ENCODE measurements around the gene KRTAP24-1.

Gene KRTAP24-1, protein sequence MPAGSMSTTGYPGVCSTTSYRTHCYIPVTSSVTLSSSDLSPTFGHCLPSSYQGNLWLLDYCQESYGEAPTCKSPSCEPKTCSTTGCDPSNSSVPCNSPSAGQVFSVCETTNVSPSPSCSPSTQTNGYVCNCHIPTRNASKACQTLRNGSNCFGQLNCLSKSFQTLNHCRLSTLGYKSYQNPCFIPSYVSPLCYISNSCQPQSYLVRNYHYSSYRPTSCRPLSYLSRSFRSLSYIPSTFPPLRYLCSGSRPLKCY

DNA sequence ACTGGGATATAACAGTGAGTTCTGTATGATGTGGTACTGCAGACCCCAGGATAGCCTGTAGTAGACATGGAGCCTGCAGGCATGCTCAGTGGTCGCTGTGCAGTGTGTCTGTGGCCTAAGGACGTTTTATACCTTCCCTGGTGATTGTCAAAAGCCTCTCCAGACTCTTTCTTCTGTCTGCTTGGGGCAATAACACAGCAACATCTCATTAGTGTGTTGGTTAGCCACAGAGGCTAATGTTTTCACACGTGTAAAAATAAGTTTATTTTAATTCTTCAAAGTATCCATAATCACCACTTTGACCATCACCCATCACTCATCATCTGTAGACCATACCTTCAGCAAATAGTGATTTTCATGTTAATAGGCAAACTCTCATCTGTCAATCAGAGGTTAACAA lies at the start of gene KRTAP24-1:
TSS of gene KRTAP24-1 (minus strand) at position 101 of the 400 bp plus-strand sequence. CDS start at position 83, 18 bp downstream.
- DNase-seq (ENCODE audit: low read depth in 2 of 2) = no peak

DNA sequence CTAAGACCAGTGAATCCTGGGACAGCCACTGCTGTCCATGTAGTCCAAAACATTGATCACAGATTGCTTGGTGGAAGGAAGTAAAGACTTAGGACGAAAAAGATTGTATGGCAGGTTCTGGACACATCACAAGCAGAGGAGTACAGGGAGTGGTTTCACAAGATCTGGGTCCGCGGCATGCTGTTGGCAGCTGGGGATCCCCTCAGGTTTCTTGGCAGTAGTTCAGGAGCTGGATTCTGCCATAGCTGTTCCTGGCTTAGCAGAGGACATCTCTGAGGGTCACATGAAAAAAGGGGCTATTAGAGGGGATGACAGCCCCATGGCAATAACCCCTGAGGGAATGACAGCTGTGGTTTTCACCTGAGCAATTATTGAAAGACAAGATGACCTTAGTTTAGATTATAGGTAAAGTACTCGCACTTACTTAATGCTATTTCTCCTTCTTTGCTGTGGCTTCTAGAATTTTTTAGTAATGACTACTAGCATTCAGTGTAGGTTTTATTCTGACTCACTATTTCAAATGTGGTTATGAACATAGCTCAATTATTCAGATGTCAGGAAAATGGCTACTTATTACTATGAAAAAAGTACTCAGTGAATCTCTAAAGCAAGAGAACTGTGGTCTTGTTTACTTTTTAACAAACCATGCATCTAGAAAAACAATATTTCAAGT lies 46.6 kb upstream of the KRTAP24-1 start:
- no peak for DNase-seq (ENCODE audit: low read depth in 2 of 2)

DNA sequence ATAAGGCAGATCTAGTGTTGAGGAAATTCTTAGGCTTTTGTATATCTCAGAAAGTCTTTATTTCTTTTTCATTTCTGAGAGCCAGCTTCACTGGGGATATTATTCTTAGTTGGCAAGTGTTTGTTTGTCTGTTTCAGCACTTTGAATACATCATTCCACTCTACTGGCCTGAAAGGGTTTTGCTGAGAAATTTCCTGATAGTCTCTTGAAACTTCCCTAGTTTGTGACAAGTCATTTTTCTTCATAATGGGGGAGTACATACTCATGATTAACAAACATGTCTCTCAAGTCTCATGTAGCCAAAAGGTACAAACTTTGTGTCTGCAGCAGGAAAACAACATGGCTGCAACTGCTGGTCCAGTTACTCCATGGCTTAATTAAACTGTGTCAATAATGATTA lies 43.6 kb upstream of the KRTAP24-1 start:
- no peak for DNase-seq (ENCODE audit: low read depth in 2 of 2)

DNA sequence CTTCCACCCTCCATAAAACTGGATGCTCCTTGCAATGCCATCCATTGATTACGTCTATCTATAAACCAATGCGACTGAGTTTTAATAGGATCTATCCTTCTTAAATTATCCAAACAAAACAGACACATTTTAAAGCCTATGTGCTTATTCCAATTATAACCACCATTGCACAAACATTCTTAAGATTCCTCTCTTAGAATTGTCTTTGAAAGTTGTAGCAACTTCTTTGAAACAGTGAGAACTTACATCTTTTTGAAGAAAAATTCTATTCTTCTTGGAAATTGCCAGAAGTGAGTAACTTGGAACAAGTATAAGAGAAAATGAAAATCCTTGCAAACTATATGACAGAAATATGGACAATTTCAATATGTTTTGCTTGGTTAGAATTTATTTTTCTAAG lies 37.5 kb upstream of the KRTAP24-1 start, which contains the start of gene KRTAP26-1:
TSS of gene KRTAP26-1 (minus strand) at position 101 of the 400 bp plus-strand sequence. CDS start 280 bp downstream, outside the sequence.
- DNase-seq (ENCODE audit: low read depth in 2 of 2) = no peak

DNA sequence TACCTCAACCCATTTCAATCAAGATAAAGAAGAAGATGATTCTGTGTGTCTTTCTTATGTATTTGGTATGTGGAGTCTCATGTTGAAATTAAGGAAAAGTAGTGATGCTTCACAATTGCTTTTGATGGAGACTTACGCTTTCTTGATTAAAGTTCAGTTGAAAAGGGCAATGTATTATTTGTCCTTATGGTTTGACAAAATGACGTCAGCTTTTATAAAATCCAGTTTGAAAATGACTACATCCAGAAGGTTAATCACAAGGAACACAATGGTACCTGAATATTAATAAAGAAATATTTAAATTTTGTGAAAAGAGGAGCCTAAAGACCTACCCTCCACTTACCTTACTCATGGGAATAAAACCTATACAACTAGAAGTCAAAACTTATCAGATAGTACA lies 33.0 kb upstream of the KRTAP24-1 start:
- no peak for DNase-seq (ENCODE audit: low read depth in 2 of 2)

DNA sequence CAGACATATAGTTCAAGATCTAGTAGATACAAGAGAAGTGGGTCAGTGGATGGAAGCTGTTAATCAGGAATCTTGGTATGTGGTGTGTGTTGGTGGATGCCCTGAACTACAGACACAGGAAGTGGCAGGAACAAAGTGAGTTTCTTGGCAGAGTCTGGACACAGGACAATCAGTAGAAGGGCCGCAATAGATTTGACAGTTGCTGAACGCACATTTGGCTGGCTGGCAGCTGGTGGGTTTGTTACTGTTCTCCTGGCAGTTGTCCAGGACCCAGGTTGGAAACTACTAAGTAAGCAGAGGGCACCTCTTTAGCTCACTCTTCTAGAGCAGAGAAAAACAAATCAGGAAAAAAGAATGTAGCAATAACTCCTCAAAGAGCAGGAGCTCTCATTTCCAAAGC lies 24.1 kb upstream of the KRTAP24-1 start:
- DNase-seq (ENCODE audit: low read depth in 2 of 2) = no peak

DNA sequence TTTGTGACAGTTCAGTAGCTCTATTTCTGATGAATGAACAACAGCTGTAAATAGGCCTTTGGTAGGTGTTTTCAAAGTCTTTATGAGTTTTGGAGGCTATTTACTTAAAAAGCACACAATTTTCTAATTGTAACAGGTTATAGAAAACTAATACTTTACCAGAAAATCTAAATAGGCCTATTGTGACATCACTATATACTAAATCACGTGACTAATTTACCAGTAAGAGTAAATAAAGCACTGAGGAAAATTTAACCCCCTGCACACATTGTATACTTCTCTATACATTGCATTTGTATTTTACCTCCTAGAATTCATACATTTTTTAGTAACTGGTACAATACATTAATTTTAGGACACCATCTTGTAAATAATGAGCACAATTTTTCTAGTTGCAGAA lies 22.4 kb upstream of the KRTAP24-1 start:
- DNase-seq (ENCODE audit: low read depth in 2 of 2) = no peak

DNA sequence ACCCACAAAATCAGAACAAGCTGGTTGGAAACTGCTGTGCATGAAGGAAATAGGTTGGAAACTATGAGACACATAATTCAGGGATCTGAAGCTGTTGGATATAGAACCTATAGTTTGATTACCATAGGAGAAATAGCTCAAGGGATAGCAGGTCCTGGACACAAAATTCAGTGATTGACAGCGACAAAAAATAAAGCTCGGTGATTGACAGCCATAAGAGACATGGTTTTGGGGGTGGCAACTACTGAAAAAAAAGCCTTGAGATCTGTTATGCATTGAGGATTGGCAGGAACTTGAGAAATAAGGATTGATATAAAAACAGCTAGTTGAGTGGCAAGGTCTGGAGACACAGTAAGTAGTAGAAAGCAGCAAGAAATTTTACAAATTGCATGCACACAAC lies 6.5 kb upstream of the KRTAP24-1 start, which contains the start of gene KRTAP25-1:
TSS of gene KRTAP25-1 (minus strand) at position 300 of the 400 bp plus-strand sequence. CDS start at position 276, 24 bp downstream.
- no peak for DNase-seq (ENCODE audit: low read depth in 2 of 2)

DNA sequence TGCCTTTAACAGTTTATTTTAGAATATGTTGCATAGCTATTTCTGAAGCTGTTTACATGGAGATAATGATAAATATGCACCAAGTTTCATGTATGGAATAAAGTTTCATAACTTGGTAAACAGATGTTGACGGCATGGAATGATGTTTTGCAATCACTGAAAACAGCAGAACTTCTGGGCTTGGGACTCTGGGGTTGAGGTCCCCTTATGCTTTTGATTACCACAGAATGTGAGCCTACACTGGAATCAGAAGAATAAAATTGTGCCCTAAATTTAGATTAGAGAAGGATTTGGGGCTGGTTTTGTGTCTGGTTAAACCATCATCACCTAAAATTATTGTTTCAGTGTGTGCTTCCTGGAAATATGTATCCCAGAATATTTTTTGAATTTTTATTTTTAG lies 11.1 kb downstream of the KRTAP24-1 start:
- no peak for DNase-seq (ENCODE audit: low read depth in 2 of 2)

DNA sequence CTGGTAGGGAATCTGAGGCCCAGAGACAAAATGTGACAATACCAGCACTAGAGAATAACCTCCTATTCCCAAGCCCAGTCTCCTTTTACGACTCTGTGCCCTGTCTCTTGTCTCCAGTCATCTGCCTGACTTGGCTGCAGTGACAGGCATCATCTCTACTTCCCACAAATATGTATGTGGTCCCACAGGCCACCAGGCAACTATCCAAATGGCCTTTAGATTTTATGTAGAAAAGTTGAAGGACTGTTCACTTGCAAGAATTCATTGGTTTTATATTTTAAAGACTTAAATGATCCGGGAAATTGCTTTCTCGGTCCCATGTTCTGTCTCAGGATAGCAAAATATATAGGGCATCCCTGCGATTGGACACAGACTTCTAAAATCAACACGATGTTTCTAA lies 11.6 kb downstream of the KRTAP24-1 start:
- no peak for DNase-seq (ENCODE audit: low read depth in 2 of 2)

DNA sequence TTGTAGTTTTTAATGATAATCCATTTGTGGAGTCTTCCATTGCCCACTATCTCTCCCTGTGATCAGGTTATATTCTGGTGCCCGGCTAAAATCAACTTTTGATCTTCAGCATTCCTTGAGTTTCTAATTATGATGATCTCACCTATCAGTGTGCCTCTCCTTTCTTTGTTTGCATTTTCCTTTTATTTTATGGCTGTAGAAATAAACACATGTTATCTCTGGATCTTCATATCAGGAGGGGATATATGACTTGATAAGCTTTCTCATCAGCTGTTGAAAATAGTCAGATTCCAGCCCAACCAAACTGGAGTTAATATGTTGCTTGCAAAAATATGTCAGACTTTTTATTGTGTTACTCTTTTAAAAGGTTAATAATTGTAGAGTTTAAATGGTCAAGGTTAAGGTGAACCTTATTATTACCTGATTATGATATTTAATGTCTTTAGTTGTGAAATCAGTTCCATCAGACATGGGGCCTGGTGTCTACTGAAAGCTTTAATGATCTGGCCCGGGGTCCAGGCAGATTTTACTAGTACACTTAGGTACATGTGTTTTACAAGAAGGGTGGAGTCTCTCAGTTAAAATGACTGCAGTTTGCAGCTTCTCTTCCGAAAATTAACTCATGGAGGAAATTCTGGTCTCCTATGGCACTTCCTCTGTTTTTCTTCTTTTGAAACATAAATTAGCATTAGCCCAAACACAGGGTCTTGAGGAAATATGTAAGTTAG lies 12.8 kb downstream of the KRTAP24-1 start:
- no peak for DNase-seq (ENCODE audit: low read depth in 2 of 2)

DNA sequence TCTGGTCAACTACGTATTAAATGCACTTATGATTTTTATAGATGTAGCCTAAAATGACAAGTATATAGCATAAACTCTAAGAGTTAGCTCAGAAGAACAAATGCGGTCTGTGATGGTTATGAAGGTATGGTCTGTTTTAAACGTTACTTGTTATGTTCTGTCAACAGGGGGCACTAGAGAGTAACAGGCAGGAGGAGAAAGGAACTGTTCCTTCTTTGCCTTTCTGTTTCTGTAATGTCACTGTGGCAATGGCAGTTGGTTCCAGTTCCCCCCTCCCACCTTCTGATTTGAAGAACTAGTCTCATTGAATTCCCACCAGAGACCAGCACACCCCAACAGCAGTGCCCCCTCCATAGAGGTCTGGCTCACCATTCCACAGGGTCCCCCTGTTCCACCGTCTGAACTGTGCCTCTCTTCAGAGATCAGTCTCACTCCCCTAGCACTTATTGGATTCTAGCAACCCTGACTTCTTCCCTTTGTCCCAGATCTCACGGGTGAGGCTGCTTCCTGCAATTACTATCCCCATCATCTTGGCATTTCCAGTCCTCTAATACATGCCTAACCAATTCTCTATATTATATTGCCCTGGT lies 14.0 kb downstream of the KRTAP24-1 start:
- DNase-seq (ENCODE audit: low read depth in 2 of 2) = no peak

DNA sequence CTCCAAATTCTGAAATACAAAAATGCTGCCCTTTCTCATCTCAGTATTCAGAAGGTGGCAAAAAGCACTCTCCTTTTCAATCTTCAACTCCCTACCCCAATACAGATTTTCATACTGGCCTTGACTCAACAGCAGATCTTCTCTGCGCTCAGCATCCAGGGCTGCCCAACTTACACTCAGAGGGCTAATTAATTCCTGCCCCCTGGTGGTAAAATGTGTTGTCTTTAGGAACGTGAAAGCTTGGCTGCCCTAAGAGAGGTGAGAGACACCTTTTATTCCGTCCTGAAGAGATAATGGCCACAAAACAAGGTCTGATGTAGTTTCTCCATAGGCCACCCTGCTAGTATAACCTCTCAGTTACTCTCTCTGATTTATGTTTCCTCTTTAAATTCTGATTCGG lies 25.0 kb downstream of the KRTAP24-1 start:
- no peak for DNase-seq (ENCODE audit: low read depth in 2 of 2)

DNA sequence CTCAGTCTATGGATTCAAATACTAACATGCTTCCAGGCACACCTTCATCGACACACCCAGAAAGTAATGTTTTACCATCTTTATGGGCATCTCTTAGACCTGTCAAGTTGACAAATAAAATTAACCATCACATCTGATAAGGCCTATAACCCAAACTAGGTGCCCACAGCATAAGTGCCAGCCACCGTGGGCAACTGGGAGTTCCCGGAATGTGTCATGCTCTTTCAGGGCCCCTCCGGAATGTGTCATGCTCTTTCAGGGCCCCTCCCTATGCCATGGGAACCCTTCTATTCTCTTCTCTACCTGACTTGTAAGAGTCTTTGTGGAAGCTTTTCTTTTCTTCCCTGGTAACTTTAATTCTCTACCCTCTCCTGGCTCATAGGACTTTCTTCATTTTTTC lies 26.6 kb downstream of the KRTAP24-1 start:
- no peak for DNase-seq (ENCODE audit: low read depth in 2 of 2)

DNA sequence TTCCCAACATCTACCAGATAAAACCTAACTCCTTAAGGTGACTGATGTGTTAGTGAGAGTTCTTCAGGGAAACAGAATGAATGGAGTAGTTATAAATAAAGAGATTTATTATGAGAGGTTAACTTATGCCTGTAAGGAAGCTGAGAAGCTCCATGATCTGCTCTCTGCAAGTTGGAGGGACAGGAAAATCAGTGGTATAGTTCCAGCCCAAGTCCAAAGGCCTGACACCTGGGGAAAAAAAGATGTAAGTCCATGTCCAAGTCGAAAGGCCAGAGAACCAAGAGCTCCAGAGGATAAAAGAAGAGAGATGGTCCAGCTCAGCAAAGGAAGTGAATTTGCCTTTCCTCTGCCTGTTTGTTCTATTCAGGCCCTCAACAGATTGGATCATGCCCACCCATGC lies 27.1 kb downstream of the KRTAP24-1 start:
- DNase-seq (ENCODE audit: low read depth in 2 of 2) = no peak

DNA sequence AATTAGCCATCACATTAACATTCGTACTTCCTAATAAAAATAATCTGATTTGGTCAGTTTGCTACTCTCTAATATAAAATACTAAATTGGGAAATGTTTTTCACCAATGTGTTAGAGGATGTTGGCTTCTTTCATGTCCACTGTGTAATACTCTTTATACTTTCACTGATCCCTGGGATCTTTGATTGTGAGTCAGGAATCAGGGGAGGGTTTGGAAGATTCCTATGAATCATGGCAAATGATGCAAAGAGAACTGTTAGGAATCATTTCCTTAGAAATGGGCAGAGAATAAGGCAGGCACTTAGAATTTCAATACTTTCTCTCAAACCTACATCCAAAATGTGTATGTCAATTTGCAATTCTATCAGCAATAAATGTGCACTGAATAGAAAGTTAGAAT lies 31.0 kb downstream of the KRTAP24-1 start:
- no peak for DNase-seq (ENCODE audit: low read depth in 2 of 2)

DNA sequence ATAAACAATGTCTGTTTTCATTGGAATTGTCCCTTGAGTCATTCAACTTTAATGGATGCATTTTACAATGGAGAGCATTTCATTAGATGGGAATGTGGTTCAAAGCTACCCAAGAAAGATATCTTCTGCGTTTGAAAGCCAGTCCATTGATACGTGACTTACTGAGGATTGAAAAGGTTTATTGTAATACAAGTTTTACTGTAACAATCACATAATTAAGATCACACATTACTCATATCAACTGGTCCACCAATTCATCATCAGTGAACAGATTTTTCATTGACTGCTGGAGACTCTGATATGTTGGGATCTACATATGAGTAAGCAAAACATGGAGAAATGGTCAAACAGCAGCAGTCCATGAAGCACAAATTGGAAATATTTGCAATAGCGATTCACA lies 32.8 kb downstream of the KRTAP24-1 start:
- no peak for DNase-seq (ENCODE audit: low read depth in 2 of 2)

DNA sequence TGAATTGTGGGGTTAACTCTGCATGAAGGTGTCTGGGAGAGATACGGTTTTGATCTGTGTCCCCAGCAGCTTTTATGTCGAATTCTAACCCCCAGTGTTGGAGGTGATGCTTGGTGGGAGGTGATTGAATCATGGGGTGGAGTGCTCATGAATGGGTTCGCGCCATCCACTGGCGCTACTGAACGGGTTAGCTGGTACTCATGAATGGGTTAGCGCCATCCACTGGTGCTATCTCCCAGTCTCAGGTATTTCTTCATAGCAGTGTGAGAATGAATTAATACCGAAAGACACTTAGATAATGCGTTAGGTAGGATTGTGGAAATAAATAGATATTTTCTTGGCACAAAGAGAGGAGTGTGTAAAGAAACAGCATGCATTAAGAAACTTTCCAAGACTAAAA lies 33.9 kb downstream of the KRTAP24-1 start:
- DNase-seq (ENCODE audit: low read depth in 2 of 2) = no peak

DNA sequence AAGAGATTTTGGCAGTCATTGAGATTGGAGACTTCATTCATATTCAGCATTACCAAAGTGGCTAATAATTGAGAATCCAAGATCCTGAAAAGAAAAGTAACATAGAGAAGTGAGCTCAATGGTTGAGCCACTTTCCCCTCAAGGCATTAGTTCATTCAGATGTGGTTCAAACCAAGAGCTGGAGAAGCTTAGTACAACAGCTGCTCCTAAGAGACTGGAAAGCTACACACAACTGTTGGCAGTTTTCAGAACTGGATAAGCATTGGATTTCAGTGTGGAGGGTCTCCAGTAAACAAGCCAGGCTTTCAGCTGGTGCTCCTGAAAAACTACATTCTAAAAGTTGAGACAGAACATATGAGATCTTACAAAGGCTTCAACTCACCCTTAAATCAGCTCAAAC lies 37.7 kb downstream of the KRTAP24-1 start:
- DNase-seq (ENCODE audit: low read depth in 2 of 2) = no peak

DNA sequence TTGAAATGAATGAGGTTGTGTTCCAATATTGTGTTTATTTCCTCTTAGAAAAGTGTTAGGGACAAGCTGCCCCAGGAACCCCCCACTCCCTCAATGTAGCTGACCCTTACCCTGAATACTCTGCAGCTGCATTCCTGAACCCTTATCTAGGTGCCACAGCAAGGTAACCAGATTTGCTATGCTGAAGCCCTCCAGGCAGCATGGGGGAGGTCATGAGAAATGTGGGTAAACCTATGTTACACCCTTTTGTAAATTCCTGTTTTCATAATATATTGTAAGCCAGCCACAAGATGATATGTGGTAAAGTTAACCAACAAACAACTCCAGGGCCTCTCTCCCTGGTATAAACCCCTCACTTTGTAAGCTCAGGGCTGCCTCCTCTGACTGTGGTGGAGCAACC lies 39.1 kb downstream of the KRTAP24-1 start:
- no peak for DNase-seq (ENCODE audit: low read depth in 2 of 2)

DNA sequence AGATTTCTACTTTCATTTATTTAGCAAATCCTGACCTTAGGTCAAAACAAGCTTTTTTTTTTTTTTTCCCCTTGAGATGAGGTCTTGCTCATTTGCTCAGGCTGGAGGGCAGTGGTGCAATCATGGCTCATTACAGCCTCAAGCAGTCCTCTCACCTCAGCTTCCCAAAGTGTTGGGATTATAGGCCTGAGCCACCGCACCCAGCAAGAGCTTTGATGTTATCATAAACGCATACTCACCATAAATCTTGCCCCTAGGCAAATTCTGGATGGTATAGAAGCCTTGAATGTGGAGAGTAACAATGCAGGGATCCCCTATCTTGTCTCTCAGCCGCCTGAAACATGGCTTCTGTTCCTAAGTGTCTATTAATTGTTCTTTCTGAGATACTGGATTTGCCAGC lies 42.1 kb downstream of the KRTAP24-1 start:
- DNase-seq (ENCODE audit: low read depth in 2 of 2) = no peak

DNA sequence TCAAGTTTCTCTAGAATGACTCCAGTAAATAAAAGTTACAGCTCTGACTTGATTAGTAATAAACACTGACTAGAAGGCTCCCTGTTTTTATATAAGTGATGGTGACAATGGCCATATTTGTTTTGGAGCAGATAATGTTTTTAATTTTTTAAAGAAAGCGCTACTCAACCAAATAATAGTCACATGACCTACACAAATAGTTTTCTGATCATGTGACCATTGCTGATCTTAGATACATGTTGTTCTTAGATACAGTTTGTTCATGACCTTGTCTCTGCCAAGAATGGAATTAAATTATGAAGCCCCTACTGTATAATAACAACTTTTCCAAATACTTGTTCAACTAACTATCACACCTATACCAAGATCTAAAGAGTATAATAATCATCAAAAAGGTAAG lies 44.6 kb downstream of the KRTAP24-1 start:
- no peak for DNase-seq (ENCODE audit: low read depth in 2 of 2)
